Measurements from ENCODE around the gene C14orf132. TPM values are rescaled to one million over a fixed set of nuclear protein-coding genes. Genes with fewer than 3 reads are reported as not detected.
A peak's percentile ranks its signal among the peaks of the same experiment; 100 is the strongest.

The C14orf132 gene
- total and polyA plus RNA-seq, 2 donors (not counting 1 experiment from before 2014, with no cell fraction given), result 0.30 to 0.85 TPM

- H2AFZ ChIP-seq (ENCODE audit: insufficient read depth, low read depth, low read length, poor library complexity, severe bottlenecking), result peak overlapping the region; percentile 11
- WGBS (ENCODE audit: insufficient coverage), result 48% methylated on average over 5 of the region's 5 CpGs
- Mint-ChIP-seq H3K9me3 (ENCODE audit: insufficient read depth) (peaks cover 15% of the 10 kb centered on the region), H3K27me3 (peaks cover 42% of the 10 kb centered on the region), H3K4me1 (no peaks in the 10 kb centered on the region), H3K4me3 (no peak overlapping the region), H3K27ac (no peak overlapping the region)
- no peaks in the 10 kb centered on the region for H3K79me2 ChIP-seq (ENCODE audit: control insufficient read depth, insufficient read depth, low read length)
- POLR2A ChIA-PET, result no interaction called here
- no peaks in the 10 kb centered on the region for H4K20me1 ChIP-seq (ENCODE audit: control insufficient read depth, insufficient read depth, low read length, poor library complexity, severe bottlenecking)
- H3K9ac ChIP-seq (ENCODE audit: low read length), result no peak overlapping the region
- H3K4me3 ChIP-seq (ENCODE audit: control extremely low read depth in 1 of 5, extremely low read depth in 1 of 5, insufficient read depth in 1 of 5, low read depth in 2 of 5, low read length in 4 of 5), result no peak overlapping the region
- H3K9me3 ChIP-seq (ENCODE audit: control extremely low read depth in 1 of 3, control insufficient read depth in 2 of 3, insufficient read depth in 1 of 3, low read length in 2 of 3), result peaks cover 3 to 8% (median 7%) of the 10 kb centered on the region in 3 donors
- H3K4me1 ChIP-seq (ENCODE audit: control insufficient read depth in 2 of 2, insufficient read depth in 2 of 2, low read length in 2 of 2), result peaks cover 3% of the 10 kb centered on the region in 2 donors
- peaks cover 0 to 24% (median 13%) of the 10 kb centered on the region in 4 experiments for H3K27me3 ChIP-seq (replicated peaks in 1 of 4; ENCODE audit: control extremely low read depth in 1 of 4, control insufficient read depth in 3 of 4, insufficient read depth in 4 of 4, low read length in 3 of 4)
- H3K36me3 ChIP-seq (replicated peaks in 1 of 2; ENCODE audit: control extremely low read depth in 1 of 2, control insufficient read depth in 1 of 2, extremely low read depth in 1 of 2, insufficient read depth in 2 of 2, low read length in 1 of 2), result no peaks in the 10 kb centered on the region
- no peak overlapping the region for H3K4me2 ChIP-seq (replicated peaks; ENCODE audit: low read depth, low read length, poor library complexity, severe bottlenecking)
- peak; percentile 72 for DNase-seq
- CTCF ChIA-PET, result interaction anchor here (0.7 to 10.5 kb wide), 17 partner anchors 10 to 567 kb away, joined by 3 to 160 read pairs (median 5); no protein-coding TSS in a partner anchor
- intact Hi-C loops (cut with micrococcal nuclease), result loop anchor here (1.0 to 10.0 kb wide), 6 partner anchors 219 to 1302 kb away; no protein-coding TSS in a partner anchor
- TF ChIP-seq EZH2 (IDR thresholded peaks at IDR 0.05; ENCODE audit: borderline replicate concordance, insufficient read depth, low read depth, low read length, poor library complexity, severe bottlenecking), result no peak
- TF ChIP-seq, protein P1, sequence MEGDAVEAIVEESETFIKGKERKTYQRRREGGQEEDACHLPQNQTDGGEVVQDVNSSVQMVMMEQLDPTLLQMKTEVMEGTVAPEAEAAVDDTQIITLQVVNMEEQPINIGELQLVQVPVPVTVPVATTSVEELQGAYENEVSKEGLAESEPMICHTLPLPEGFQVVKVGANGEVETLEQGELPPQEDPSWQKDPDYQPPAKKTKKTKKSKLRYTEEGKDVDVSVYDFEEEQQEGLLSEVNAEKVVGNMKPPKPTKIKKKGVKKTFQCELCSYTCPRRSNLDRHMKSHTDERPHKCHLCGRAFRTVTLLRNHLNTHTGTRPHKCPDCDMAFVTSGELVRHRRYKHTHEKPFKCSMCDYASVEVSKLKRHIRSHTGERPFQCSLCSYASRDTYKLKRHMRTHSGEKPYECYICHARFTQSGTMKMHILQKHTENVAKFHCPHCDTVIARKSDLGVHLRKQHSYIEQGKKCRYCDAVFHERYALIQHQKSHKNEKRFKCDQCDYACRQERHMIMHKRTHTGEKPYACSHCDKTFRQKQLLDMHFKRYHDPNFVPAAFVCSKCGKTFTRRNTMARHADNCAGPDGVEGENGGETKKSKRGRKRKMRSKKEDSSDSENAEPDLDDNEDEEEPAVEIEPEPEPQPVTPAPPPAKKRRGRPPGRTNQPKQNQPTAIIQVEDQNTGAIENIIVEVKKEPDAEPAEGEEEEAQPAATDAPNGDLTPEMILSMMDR (IDR thresholded peaks at IDR 0.05), result peak; percentile 95
- H3K27ac ChIP-seq (ENCODE audit: low read length in 2 of 2), result no peak overlapping the region
- no peak for ATAC-seq (ENCODE audit: low read depth)
Measured at GRCh38 chr14:95993768-95994592, 45.2 kb upstream of the C14orf132 start.

DNA sequence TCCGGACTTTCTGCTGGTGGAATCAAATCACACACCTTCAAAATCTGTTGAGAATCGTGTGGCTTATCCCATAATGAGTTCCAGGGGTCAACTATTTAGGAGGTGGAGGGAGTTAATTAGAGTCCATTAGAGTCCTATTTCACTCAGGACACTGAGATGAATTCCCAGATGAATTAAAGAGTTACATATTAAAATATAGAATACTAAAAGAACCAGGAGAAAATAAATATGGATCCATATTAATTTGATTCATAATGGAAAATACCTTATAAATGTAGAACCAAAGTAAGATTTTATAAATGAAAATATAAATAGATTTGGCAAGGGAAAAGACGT lies 44.6 kb upstream of the C14orf132 start:
- no peaks in the 10 kb centered on the region for H3K36me3 ChIP-seq (replicated peaks in 1 of 2; ENCODE audit: control extremely low read depth in 1 of 2, control insufficient read depth in 1 of 2, extremely low read depth in 1 of 2, insufficient read depth in 2 of 2, low read length in 1 of 2)
- H2AFZ ChIP-seq (ENCODE audit: insufficient read depth, low read depth, low read length, poor library complexity, severe bottlenecking), result no peak overlapping the region

More for the DNA sequence above, 44.6 kb upstream of the C14orf132 start:
- Histone ChIP-seq H3K79me2 (ENCODE audit: control insufficient read depth, insufficient read depth, low read length) (no peaks in the 10 kb centered on the region), H3K27me3 (replicated peaks in 1 of 4; ENCODE audit: control extremely low read depth in 1 of 4, control insufficient read depth in 3 of 4, insufficient read depth in 4 of 4, low read length in 3 of 4) (peaks cover 0 to 20% (median 15%) of the 10 kb centered on the region in 4 experiments), H3K4me3 (ENCODE audit: control extremely low read depth in 1 of 5, extremely low read depth in 1 of 5, insufficient read depth in 1 of 5, low read depth in 2 of 5, low read length in 4 of 5) (no peak overlapping the region), H3K4me2 (replicated peaks; ENCODE audit: low read depth, low read length, poor library complexity, severe bottlenecking) (no peak overlapping the region), H3K9ac (ENCODE audit: low read length) (no peak overlapping the region), H3K9me3 (ENCODE audit: control extremely low read depth in 1 of 3, control insufficient read depth in 2 of 3, insufficient read depth in 1 of 3, low read length in 2 of 3) (peaks cover 3 to 9% (median 8%) of the 10 kb centered on the region in 3 donors), H4K20me1 (ENCODE audit: control insufficient read depth, insufficient read depth, low read length, poor library complexity, severe bottlenecking) (no peaks in the 10 kb centered on the region), H3K4me1 (ENCODE audit: control insufficient read depth in 2 of 2, insufficient read depth in 2 of 2, low read length in 2 of 2) (peaks cover 3% of the 10 kb centered on the region in 2 donors), H3K27ac (ENCODE audit: low read length in 2 of 2) (no peak overlapping the region)
- intact Hi-C loops (cut with micrococcal nuclease), result loop anchor here (1.0 to 10.0 kb wide), 6 partner anchors 220 to 1302 kb away; no protein-coding TSS in a partner anchor
- peaks cover 15% of the 10 kb centered on the region for H3K9me3 Mint-ChIP-seq (ENCODE audit: insufficient read depth)
- H3K4me1 Mint-ChIP-seq, result no peaks in the 10 kb centered on the region
- ChIA-PET CTCF (interaction anchor here (0.7 to 10.5 kb wide), 16 partner anchors 10 to 567 kb away, joined by 3 to 160 read pairs (median 6); no protein-coding TSS in a partner anchor), POLR2A (no interaction called here)
- H3K4me3 Mint-ChIP-seq, result no peak overlapping the region
- no CpG with 5 or more reads among the region's 3 CpGs for WGBS (ENCODE audit: insufficient coverage)
- ATAC-seq (ENCODE audit: low read depth) (no peak), DNase-seq (no peak)
- no peak overlapping the region for H3K27ac Mint-ChIP-seq
- TF ChIP-seq EZH2 (IDR thresholded peaks at IDR 0.05; ENCODE audit: borderline replicate concordance, insufficient read depth, low read depth, low read length, poor library complexity, severe bottlenecking), result no peak
- TF ChIP-seq, protein P1 (IDR thresholded peaks at IDR 0.05), result peak; percentile 48
- H3K27me3 Mint-ChIP-seq, result peaks cover 47% of the 10 kb centered on the region

All from B cell (primary cell).